Dedifferentiated amniotic fluid mesenchymal stem cell (primary cell): ENCODE results near the gene EVX2.

Experiments used
- DNase-seq: peaks from one replicate; pipeline ENCODE4 v3.0.0-alpha.2; 2016; ENCODE audit errors: extremely low spot score

Gene EVX2

GRCh38 chr2:176122052-176122682, 38.4 kb upstream of the EVX2 start:
- DNase-seq = no peak

DNA sequence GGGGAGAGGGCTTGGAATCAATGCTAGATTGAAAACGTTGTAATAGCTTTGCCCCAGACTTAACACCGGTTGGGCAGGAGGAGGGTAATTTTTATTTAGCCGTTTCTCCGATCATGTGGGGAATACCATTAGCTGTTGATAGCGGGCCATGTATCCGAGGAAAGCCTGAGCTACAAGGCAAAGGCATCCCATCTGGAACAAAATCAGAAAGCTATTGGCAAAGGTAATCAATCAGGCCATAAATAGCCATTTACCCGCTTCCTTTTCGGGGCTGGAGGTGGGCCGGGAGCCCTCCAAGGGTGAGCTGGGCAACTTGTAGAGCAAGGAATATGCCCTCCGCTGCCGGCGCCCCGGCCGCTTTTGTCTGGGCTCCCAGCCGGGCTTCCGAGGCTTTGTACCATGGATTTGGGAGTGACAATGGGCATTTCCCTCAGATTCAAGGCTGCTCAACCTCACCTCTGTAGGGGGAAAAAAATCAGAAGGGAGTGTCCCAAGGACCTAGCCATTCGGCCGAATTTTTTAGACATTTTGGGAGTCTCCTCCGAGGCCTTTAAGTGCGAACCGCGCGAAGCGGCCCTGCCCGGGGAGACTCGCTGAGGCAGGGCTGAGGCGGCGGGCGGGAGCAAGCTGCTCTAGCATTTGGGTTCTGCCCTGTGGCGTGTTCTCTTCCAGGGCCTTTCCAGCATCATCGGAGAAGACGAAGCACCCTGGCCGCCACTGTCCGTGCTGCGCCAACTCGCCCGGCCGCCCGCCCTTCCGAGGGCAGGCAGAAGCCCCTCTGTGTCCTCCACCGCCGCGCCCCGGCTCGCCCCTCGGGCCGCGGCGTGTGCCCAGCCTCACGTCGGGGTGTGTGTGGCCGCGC, 37.7 kb upstream of the EVX2 start:
- DNase-seq = no peak

DNA sequence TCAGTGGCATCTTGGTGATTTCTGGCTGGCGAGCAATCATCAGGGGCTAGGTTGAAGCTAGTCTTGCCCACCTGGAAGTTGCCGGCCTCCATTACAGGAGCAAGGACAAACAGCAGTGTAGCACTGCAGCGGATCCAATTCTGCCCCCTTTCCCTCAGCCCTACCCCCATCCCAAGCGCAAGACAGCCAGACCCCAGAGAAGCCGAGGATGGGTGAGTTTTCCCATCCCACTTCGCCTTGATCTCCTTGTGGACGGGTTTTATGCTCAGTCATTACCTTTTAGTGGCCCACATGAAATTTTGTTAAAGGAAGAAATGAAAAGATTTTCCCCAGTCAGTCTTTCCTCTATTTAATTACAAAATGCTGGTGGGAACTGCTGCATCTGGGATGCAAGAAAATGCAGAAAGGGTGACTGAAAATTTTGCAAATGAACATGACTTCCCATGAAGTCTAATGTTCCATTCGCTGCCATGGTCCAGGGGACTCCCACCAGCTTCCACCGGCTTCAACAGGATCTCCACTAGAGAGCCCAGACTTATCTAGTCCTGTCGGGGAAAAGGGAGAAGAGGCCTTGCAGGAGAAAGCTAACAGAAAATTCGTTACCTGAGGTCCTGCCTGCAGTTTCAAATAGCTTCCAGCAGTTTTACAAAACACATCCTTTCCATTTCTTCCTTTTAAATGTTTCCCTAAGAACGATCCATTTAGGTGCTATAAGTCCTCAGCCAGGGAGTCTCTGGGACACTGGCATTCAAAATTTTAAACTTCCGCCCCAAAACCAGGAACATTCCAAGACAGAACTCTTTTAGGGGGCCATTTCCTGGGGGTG, 36.8 kb upstream of the EVX2 start:
- no peak for DNase-seq

DNA sequence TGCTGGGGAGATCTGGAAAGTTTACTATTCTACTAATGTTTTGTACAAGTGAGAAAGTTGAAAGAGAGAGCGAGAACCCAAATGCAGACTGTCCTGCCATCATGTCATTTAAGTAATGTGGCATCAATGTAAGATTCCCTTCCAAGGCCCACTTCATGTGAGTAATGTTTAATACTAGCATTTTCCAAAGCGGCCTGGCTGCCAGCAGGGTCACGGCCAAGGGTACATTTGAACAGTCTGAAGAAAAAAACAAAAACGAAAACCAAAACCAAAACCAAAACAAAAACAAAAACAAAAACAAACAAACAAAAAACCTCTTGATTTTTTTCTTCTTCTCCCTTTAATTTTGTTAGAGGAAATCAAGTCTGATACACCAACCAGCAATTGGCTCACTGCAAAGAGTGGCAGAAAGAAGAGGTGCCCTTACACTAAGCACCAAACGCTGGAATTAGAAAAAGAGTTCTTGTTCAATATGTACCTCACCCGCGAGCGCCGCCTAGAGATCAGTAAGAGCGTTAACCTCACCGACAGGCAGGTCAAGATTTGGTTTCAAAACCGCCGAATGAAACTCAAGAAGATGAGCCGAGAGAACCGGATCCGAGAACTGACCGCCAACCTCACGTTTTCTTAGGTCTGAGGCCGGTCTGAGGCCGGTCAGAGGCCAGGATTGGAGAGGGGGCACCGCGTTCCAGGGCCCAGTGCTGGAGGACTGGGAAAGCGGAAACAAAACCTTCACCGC, 35.0 kb upstream of the EVX2 start:
- no peak for DNase-seq

DNA sequence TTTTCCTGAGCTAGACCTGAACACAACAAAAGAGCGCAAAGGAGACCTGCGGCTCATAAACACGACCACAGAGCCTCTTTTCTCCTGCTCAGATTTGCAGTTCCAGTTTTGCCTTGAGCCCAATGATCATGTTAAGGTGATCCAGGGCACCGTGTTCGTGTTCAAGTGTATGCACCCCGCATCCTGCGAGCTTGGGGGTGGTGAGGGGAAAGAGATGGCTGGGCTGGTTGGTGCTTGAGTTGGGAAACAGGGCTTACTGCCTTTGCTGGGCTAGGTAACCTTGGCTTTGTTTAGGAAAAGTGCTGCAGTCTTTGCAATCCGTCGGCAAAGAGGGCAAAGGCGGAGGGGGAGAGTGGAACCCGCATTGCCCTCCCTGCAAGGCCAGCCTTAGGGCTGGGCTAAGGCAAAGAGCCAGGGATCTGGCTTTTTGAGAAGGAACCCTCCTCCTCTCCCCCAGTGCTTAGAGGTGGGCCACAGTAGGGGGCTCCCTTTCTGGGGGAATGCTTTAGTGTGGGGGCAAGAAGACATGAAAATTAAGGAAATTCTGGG, 34.1 kb upstream of the EVX2 start:
- DNase-seq = no peak

- no peak for DNase-seq
Observed at GRCh38 chr2:176117162-176117822, 33.5 kb upstream of the EVX2 start.

GRCh38 chr2:176115883-176116813, 32.4 kb upstream of the EVX2 start, which contains the start of gene HOXD10:
HOXD10 (plus strand) TSS chr2:176116778; CDS start chr2:176116834, 56 bp downstream.
- DNase-seq = no peak

GRCh38 chr2:176114930-176115625, 31.3 kb upstream of the EVX2 start:
- DNase-seq = no peak

DNA sequence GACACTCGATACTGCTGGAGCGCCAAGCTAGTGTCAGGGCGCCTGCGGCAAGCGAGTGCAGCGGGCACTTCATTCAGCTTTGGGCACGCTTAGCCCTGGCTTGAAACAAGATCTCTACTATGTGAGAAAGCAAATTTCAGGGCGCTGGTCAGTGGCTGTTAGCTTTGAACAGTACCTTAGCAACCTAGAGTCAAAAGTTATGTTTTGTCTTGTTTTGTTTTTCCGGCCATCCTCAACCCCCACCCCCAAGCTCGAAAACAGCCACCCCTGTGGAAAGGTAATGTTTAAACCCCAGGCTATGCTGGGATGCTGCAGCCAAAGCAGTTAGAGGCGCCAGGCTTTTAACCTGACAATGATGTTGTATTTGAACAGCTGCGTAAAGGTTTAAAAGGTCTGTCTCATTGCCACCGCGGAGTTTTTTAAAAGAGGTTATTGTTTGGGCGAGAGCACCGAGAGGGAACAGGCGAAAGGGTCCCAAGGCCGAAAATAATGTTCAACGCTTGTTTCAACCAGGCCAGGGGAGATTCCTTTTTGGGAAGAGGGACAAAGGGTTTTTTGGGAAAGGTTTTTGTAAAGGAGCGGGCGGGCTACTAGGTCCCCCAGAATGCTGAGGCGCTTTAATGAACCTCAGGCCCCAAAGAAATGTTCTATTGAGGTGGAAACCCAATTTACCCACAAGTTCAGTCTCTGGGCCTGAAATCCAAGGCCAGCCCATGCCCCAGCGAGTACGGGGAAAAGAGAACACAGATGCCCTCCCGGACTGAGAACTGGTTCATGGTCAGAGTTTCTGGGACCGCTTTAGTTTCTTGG, 30.6 kb upstream of the EVX2 start:
- no peak for DNase-seq

GRCh38 chr2:176112375-176113302, 28.9 kb upstream of the EVX2 start:
- DNase-seq = no peak

GRCh38 chr2:176111846-176112374, 28.1 kb upstream of the EVX2 start:
- DNase-seq = no peak

GRCh38 chr2:176111309-176111663, 27.5 kb upstream of the EVX2 start:
- DNase-seq = no peak

DNA sequence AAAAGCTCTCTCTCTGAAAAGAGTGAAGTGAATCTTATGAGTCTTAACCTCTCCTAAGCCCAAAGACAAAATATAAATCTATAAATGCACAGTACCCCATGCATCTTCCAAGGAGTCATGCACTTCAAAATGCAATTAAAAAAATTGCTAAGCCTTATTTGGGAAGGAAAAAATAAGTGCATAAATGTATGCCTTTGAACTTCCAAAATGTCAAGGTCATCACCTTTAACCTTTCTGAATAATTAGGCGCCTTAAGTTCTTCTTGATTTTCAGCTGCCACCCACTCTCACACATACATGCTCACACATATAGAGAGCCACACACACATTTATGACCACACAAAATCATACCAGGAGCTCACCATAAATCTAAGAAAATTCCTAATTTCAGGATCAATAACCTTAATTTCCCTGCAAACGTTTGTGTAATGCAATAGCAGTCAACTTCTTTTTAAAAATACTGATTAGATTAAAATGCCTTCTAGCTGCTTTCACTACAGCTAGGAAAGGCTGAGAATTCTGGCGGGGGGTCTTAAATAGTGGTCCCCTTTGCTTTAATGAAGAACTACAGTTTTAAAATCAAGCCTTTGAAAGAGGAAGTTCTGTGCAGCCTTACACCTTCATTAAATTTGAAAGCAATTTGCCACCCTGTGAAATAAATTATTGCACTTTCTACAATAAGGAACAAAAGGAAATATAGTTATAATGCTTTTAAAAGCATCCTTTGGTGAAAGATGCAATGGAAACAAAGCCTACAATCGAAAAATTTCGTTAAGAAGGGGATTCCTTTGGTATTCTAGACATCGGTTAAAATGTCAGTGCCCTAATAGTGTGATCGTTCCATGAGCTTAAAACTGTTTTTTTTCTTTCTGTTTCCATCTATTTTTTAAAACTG, 26.9 kb upstream of the EVX2 start:
- no peak for DNase-seq

- DNase-seq = no peak
Observed at GRCh38 chr2:176109946-176110345, 26.2 kb upstream of the EVX2 start.

- no peak for DNase-seq
Observed at GRCh38 chr2:176109192-176109901, 25.6 kb upstream of the EVX2 start.
